CD4-positive, alpha-beta memory T cell (primary cell): ENCODE results near the gene AKT2. TPM values are rescaled to one million over a fixed set of nuclear protein-coding genes. Genes with fewer than 3 reads are reported as not detected.

ENCODE experiments used
- CTCF ChIA-PET: fragments of 350-600 bp; sonication (Branson Sonifier 250); formaldehyde crosslinking; loops from one replicate; lab custom pipeline; 2021; ENCODE audit warnings: inconsistent platforms; ENCODE audit not compliant: partially characterized antibody; lab: Charles Lee
- POLR2A ChIA-PET: fragments of 350-600 bp; sonication (Branson Sonifier 250); formaldehyde crosslinking; loops from one replicate; lab custom pipeline; 2021; ENCODE audit not compliant: partially characterized antibody; lab: Charles Lee
- DNase-seq, 5 donors: peaks; one replicate each; pipeline versions ENCODE4 v3.0.0 to v3.0.0-alpha.2; 2020 to 2022; ENCODE audit warnings: mixed read lengths in 1 of 5
- H3K27ac ChIP-seq: one replicate; pipeline ENCODE4 v1.7.0; 2013; ENCODE audit warnings: low read depth, low read length
- H3K27me3 ChIP-seq: 2 replicates; pipeline ENCODE4 v1.7.0; 2013; ENCODE audit warnings: mild to moderate bottlenecking, low read length, moderate library complexity; ENCODE audit not compliant: insufficient read depth
- H3K36me3 ChIP-seq: 2 replicates; pipeline ENCODE4 v1.7.0; 2013; ENCODE audit warnings: mild to moderate bottlenecking, low read length, moderate library complexity; ENCODE audit not compliant: insufficient read depth
- H3K4me1 ChIP-seq: 2 replicates; pipeline ENCODE4 v1.7.0; 2013; ENCODE audit warnings: mild to moderate bottlenecking, low read length, moderate library complexity; ENCODE audit not compliant: insufficient read depth
- H3K4me3 ChIP-seq, 2 donors: one replicate each; pipeline ENCODE4 v1.7.0; 2013; ENCODE audit warnings: low read length in 2 of 2, mild to moderate bottlenecking in 1 of 2
- H3K9me3 ChIP-seq, 2 donors: one replicate each; pipeline ENCODE4 v1.7.0; 2013; ENCODE audit warnings: low read length in 2 of 2, control low read depth in 1 of 2; ENCODE audit not compliant: control insufficient read depth in 1 of 2
- H3K27ac Mint-ChIP-seq, 7 donors: one replicate each; pipeline ENCODE4 v1.8.0; 2020 to 2021; ENCODE audit warnings: mixed read lengths in 7 of 7, mild to moderate bottlenecking in 6 of 7, inconsistent platforms in 3 of 7, moderate library complexity in 3 of 7
- H3K27me3 Mint-ChIP-seq, 2 donors: one replicate each; pipeline ENCODE4 v1.8.0; 2020 to 2021; ENCODE audit warnings: mixed read lengths in 2 of 2
- H3K36me3 Mint-ChIP-seq, 2 donors: one replicate each; pipeline ENCODE4 v1.8.0; 2020 to 2021; ENCODE audit warnings: mixed read lengths in 2 of 2, inconsistent platforms in 1 of 2, mild to moderate bottlenecking in 1 of 2
- H3K4me1 Mint-ChIP-seq, 4 donors: one replicate each; pipeline ENCODE4 v1.8.0; 2020 to 2021; ENCODE audit warnings: mixed read lengths in 4 of 4, mild to moderate bottlenecking in 1 of 4
- H3K4me3 Mint-ChIP-seq, 8 donors: one replicate each; pipeline ENCODE4 v1.8.0; 2020 to 2021; ENCODE audit warnings: mixed read lengths in 8 of 8, mild to moderate bottlenecking in 7 of 8, moderate library complexity in 6 of 8, inconsistent platforms in 3 of 8
- H3K9me3 Mint-ChIP-seq, 8 donors: one replicate each; pipeline ENCODE4 v1.8.0; 2020 to 2021; ENCODE audit warnings: mixed read lengths in 8 of 8, mild to moderate bottlenecking in 5 of 8, inconsistent platforms in 3 of 8, moderate library complexity in 1 of 8
- intact Hi-C: fragments of 100-400 bp; cut with micrococcal nuclease; formaldehyde crosslinking; loops from one replicate; pipeline ENCODE4 v1.15.1; 2023
- polyA plus RNA-seq, 2 donors: library from polyadenylated mRNA; unstranded; fragments of 300-500 nt; fragmentation: Illumina TruSeq; gene quantifications; one replicate each; pipeline ENCODE4 v1.2.3, GENCODE V29; 2021
- total RNA-seq, 2 experiments: library from RNA; stranded (reverse); gene quantifications; one replicate each; pipeline ENCODE4 v1.2.3, GENCODE V29; 2021

The AKT2 gene
- total and polyA plus RNA-seq, 4 experiments from 2014 or later, result 10.6 to 180 (median 97.8) TPM

GRCh38 chr19:40266912-40267600 is 18.1 kb downstream of the AKT2 start:
- CTCF ChIA-PET, result interaction anchor here (1.6 kb wide), 1 partner anchor 13 kb away, joined by 3 read pairs; no protein-coding TSS in a partner anchor

GRCh38 chr19:40266119-40266518 is 19.0 kb downstream of the AKT2 start:
- no peak for DNase-seq
- Mint-ChIP-seq H3K36me3 (peaks cover 18 to 62% of the 10 kb centered on the region in 2 donors), H3K27ac (no peak overlapping the region), H3K4me3 (no peak overlapping the region), H3K27me3 (no peaks in the 10 kb centered on the region), H3K4me1 (peaks cover 14 to 48% (median 27%) of the 10 kb centered on the region in 4 donors), H3K9me3 (no peaks in the 10 kb centered on the region)
- CTCF ChIA-PET, result interaction anchor here (1.6 kb wide), 1 partner anchor 12 kb away, joined by 3 read pairs; no protein-coding TSS in a partner anchor
- intact Hi-C loops, result no loop called here
- H3K9me3 ChIP-seq, result no peaks in the 10 kb centered on the region
- no peak overlapping the region for H3K4me3 ChIP-seq
- no peak overlapping the region for H3K27ac ChIP-seq
- peaks cover 14% of the 10 kb centered on the region for H3K36me3 ChIP-seq
- no peaks in the 10 kb centered on the region for H3K4me1 ChIP-seq
- no peaks in the 10 kb centered on the region for H3K27me3 ChIP-seq
- POLR2A ChIA-PET, result interaction anchor here (0.7 kb wide), 2 partner anchors 10 to 339 kb away, joined by 3 read pairs; no protein-coding TSS in a partner anchor

More at GRCh38 chr19:40266912-40267600, 18.1 kb downstream of the AKT2 start:
- POLR2A ChIA-PET, result interaction anchor here (0.7 kb wide), 2 partner anchors 9 to 338 kb away, joined by 3 read pairs; no protein-coding TSS in a partner anchor
- Histone ChIP-seq H3K36me3 (peaks cover 14% of the 10 kb centered on the region), H3K27me3 (no peaks in the 10 kb centered on the region), H3K4me1 (peaks cover 4% of the 10 kb centered on the region), H3K9me3 (no peaks in the 10 kb centered on the region), H3K27ac (no peak overlapping the region), H3K4me3 (no peak overlapping the region)
- no peaks in the 10 kb centered on the region for H3K27me3 Mint-ChIP-seq
- H3K36me3 Mint-ChIP-seq, result peaks cover 18 to 56% of the 10 kb centered on the region in 2 donors
- no peak for DNase-seq
- H3K4me1 Mint-ChIP-seq, result peaks cover 13 to 52% (median 30%) of the 10 kb centered on the region in 4 donors
- no peak overlapping the region for H3K4me3 Mint-ChIP-seq
- intact Hi-C loops, result no loop called here
- peak overlapping the region in 2 of 7 donors; percentile 10 to 83 for H3K27ac Mint-ChIP-seq
- no peaks in the 10 kb centered on the region for H3K9me3 Mint-ChIP-seq

- H3K27ac Mint-ChIP-seq, result peak overlapping the region in 1 of 7 donors; percentile 37
- Histone ChIP-seq H3K36me3 (peaks cover 14% of the 10 kb centered on the region), H3K27me3 (no peaks in the 10 kb centered on the region), H3K9me3 (no peaks in the 10 kb centered on the region), H3K4me1 (no peaks in the 10 kb centered on the region), H3K4me3 (no peak overlapping the region), H3K27ac (no peak overlapping the region)
- peaks cover 18 to 63% of the 10 kb centered on the region in 2 donors for H3K36me3 Mint-ChIP-seq
- peaks cover 15 to 52% (median 27%) of the 10 kb centered on the region in 4 donors for H3K4me1 Mint-ChIP-seq
- H3K9me3 Mint-ChIP-seq, result no peaks in the 10 kb centered on the region
- no peaks in the 10 kb centered on the region for H3K27me3 Mint-ChIP-seq
- intact Hi-C loops, result no loop called here
- ChIA-PET POLR2A (no interaction called here), CTCF (interaction anchor here (1.6 kb wide), 1 partner anchor 12 kb away, joined by 3 read pairs; no protein-coding TSS in a partner anchor)
- H3K4me3 Mint-ChIP-seq, result no peak overlapping the region
- no peak for DNase-seq
Measured at GRCh38 chr19:40265763-40266099, 19.4 kb downstream of the AKT2 start.

- Mint-ChIP-seq H3K36me3 (peaks cover 18 to 63% of the 10 kb centered on the region in 2 donors), H3K4me1 (peaks cover 15 to 49% (median 29%) of the 10 kb centered on the region in 4 donors), H3K27me3 (no peaks in the 10 kb centered on the region), H3K27ac (peak overlapping the region in 1 of 7 donors; percentile 37), H3K4me3 (peak overlapping the region in 1 of 8 donors; percentile 49), H3K9me3 (no peaks in the 10 kb centered on the region)
- DNase-seq, result no peak
- no peaks in the 10 kb centered on the region for H3K9me3 ChIP-seq
- H3K4me3 ChIP-seq, result no peak overlapping the region
- CTCF ChIA-PET, result no interaction called here
- POLR2A ChIA-PET, result interaction anchor here (0.7 kb wide), 1 partner anchor 40 kb away, joined by 3 read pairs; no protein-coding TSS in a partner anchor
- no peaks in the 10 kb centered on the region for H3K4me1 ChIP-seq
- no peak overlapping the region for H3K27ac ChIP-seq
- intact Hi-C loops, result no loop called here
- H3K36me3 ChIP-seq, result peaks cover 14% of the 10 kb centered on the region
- no peaks in the 10 kb centered on the region for H3K27me3 ChIP-seq
Measured at GRCh38 chr19:40265055-40265762, 19.9 kb downstream of the AKT2 start.

GRCh38 chr19:40264314-40265054 is 20.7 kb downstream of the AKT2 start:
- Histone ChIP-seq H3K4me3 (no peak overlapping the region), H3K27me3 (no peaks in the 10 kb centered on the region), H3K27ac (no peak overlapping the region), H3K36me3 (peaks cover 14% of the 10 kb centered on the region), H3K4me1 (no peaks in the 10 kb centered on the region), H3K9me3 (no peaks in the 10 kb centered on the region)
- POLR2A ChIA-PET, result interaction anchor here (0.6 to 0.7 kb wide), 2 partner anchors 14 to 41 kb away, joined by 3 read pairs; no protein-coding TSS in a partner anchor
- Mint-ChIP-seq H3K27me3 (no peaks in the 10 kb centered on the region), H3K4me3 (no peak overlapping the region), H3K4me1 (peaks cover 13 to 46% (median 29%) of the 10 kb centered on the region in 4 donors), H3K27ac (no peak overlapping the region), H3K36me3 (peaks cover 18 to 59% of the 10 kb centered on the region in 2 donors), H3K9me3 (peaks cover 0 to 2% (median 0%) of the 10 kb centered on the region in 8 donors)
- CTCF ChIA-PET, result no interaction called here
- DNase-seq, result no peak
- intact Hi-C loops, result no loop called here

GRCh38 chr19:40263440-40264313 is 21.5 kb downstream of the AKT2 start:
- CTCF ChIA-PET, result no interaction called here
- Histone ChIP-seq H3K9me3 (no peaks in the 10 kb centered on the region), H3K36me3 (peaks cover 14% of the 10 kb centered on the region), H3K27me3 (no peaks in the 10 kb centered on the region), H3K4me3 (no peak overlapping the region), H3K27ac (no peak overlapping the region), H3K4me1 (no peaks in the 10 kb centered on the region)
- H3K36me3 Mint-ChIP-seq, result peaks cover 18 to 55% of the 10 kb centered on the region in 2 donors
- peaks cover 0 to 2% (median 0%) of the 10 kb centered on the region in 8 donors for H3K9me3 Mint-ChIP-seq
- no peaks in the 10 kb centered on the region for H3K27me3 Mint-ChIP-seq
- POLR2A ChIA-PET, result no interaction called here
- intact Hi-C loops, result no loop called here
- no peak overlapping the region for H3K27ac Mint-ChIP-seq
- peaks cover 14 to 47% (median 28%) of the 10 kb centered on the region in 4 donors for H3K4me1 Mint-ChIP-seq
- no peak overlapping the region for H3K4me3 Mint-ChIP-seq
- DNase-seq, result no peak
